22Rv1 (cell line): ENCODE measurements around the gene CABLES1.

Source experiments
- ZFX ChIP-seq: fragments of 450-650 bp; IDR thresholded peaks from 2 replicates; pipeline ENCODE4 v1.6.1; 2017; ENCODE audit warnings: antibody characterized with exemption, borderline replicate concordance
- TF ChIP-seq, protein P1 (sequence below): fragments of 450-650 bp; IDR thresholded peaks from 2 replicates; pipeline ENCODE4 v1.5.1; 2017; ENCODE audit warnings: mild to moderate bottlenecking

GRCh38 chr18:23247331-23247730 lies 112.0 kb downstream of the CABLES1 start:
- TF ChIP-seq, protein P1, sequence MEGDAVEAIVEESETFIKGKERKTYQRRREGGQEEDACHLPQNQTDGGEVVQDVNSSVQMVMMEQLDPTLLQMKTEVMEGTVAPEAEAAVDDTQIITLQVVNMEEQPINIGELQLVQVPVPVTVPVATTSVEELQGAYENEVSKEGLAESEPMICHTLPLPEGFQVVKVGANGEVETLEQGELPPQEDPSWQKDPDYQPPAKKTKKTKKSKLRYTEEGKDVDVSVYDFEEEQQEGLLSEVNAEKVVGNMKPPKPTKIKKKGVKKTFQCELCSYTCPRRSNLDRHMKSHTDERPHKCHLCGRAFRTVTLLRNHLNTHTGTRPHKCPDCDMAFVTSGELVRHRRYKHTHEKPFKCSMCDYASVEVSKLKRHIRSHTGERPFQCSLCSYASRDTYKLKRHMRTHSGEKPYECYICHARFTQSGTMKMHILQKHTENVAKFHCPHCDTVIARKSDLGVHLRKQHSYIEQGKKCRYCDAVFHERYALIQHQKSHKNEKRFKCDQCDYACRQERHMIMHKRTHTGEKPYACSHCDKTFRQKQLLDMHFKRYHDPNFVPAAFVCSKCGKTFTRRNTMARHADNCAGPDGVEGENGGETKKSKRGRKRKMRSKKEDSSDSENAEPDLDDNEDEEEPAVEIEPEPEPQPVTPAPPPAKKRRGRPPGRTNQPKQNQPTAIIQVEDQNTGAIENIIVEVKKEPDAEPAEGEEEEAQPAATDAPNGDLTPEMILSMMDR, result no peak
- no peak for TF ChIP-seq ZFX
